ENCODE measurements around the gene SPESP1. TPM values are rescaled to one million over a fixed set of nuclear protein-coding genes. Genes with fewer than 3 reads are reported as not detected.

SPESP1 gene
- total and polyA plus RNA-seq, 2 donors (not counting 1 experiment from before 2014, with no cell fraction given): 4.6 to 6.4 TPM

GRCh38 chr15:68966996-68967395, 36.7 kb downstream of the SPESP1 start:
- H2AFZ ChIP-seq (ENCODE audit: low read length): no peak overlapping the region
- no peak overlapping the region for H3K27ac ChIP-seq (ENCODE audit: insufficient read depth, low read length)
- no peak for DNase-seq (ENCODE audit: low read depth in 2 of 2)
- H3K4me1 ChIP-seq (ENCODE audit: control insufficient read depth, extremely low read depth, insufficient read depth, low read length): no peaks in the 10 kb centered on the region
- no peaks in the 10 kb centered on the region for H3K36me3 ChIP-seq (ENCODE audit: control insufficient read depth, insufficient read depth, low read length)
- no peaks in the 10 kb centered on the region for H3K27me3 ChIP-seq (ENCODE audit: control insufficient read depth, insufficient read depth, low read length)
- no peaks in the 10 kb centered on the region for H3K79me2 ChIP-seq (ENCODE audit: control insufficient read depth, insufficient read depth, low read length)
- no peak overlapping the region for H3K4me3 ChIP-seq (replicated peaks in 1 of 4; ENCODE audit: control extremely low read depth in 1 of 4, insufficient read depth in 1 of 4, low read depth in 3 of 4, low read length in 4 of 4)
- TF ChIP-seq EZH2 (IDR thresholded peaks at IDR 0.05; ENCODE audit: low read length, missing control alignments) (no peak), CTCF (conservative IDR thresholded peaks at IDR 0.05 in 1 of 2, IDR thresholded peaks at IDR 0.05 in 1 of 2; ENCODE audit: low read depth in 1 of 2, low read length in 2 of 2) (no peak)
- no peaks in the 10 kb centered on the region for H4K20me1 ChIP-seq (ENCODE audit: control insufficient read depth, extremely low read depth, insufficient read depth, low read length)
- no peak overlapping the region for H3K9ac ChIP-seq (ENCODE audit: insufficient read depth, low read length)
- no peak overlapping the region for H3K4me2 ChIP-seq (ENCODE audit: extremely low read depth, insufficient read depth, low read length)
- H3K9me3 ChIP-seq (ENCODE audit: control insufficient read depth, insufficient read depth, low read depth, low read length): no peaks in the 10 kb centered on the region

GRCh38 chr15:68967948-68968347, 37.6 kb downstream of the SPESP1 start:
- Histone ChIP-seq H3K27me3 (ENCODE audit: control insufficient read depth, insufficient read depth, low read length) (peaks cover 1% of the 10 kb centered on the region), H2AFZ (ENCODE audit: low read length) (no peak overlapping the region), H3K4me3 (replicated peaks in 1 of 4; ENCODE audit: control extremely low read depth in 1 of 4, insufficient read depth in 1 of 4, low read depth in 3 of 4, low read length in 4 of 4) (no peak overlapping the region), H4K20me1 (ENCODE audit: control insufficient read depth, extremely low read depth, insufficient read depth, low read length) (no peaks in the 10 kb centered on the region), H3K27ac (ENCODE audit: insufficient read depth, low read length) (no peak overlapping the region), H3K79me2 (ENCODE audit: control insufficient read depth, insufficient read depth, low read length) (no peaks in the 10 kb centered on the region), H3K4me1 (ENCODE audit: control insufficient read depth, extremely low read depth, insufficient read depth, low read length) (no peaks in the 10 kb centered on the region), H3K4me2 (ENCODE audit: extremely low read depth, insufficient read depth, low read length) (no peak overlapping the region), H3K9me3 (ENCODE audit: control insufficient read depth, insufficient read depth, low read depth, low read length) (no peaks in the 10 kb centered on the region), H3K9ac (ENCODE audit: insufficient read depth, low read length) (no peak overlapping the region), H3K36me3 (ENCODE audit: control insufficient read depth, insufficient read depth, low read length) (no peaks in the 10 kb centered on the region)
- DNase-seq (ENCODE audit: low read depth in 2 of 2): no peak
- TF ChIP-seq CTCF (conservative IDR thresholded peaks at IDR 0.05 in 1 of 2, IDR thresholded peaks at IDR 0.05 in 1 of 2; ENCODE audit: low read depth in 1 of 2, low read length in 2 of 2) (no peak), EZH2 (IDR thresholded peaks at IDR 0.05; ENCODE audit: low read length, missing control alignments) (no peak)

- Histone ChIP-seq H4K20me1 (ENCODE audit: control insufficient read depth, extremely low read depth, insufficient read depth, low read length) (no peaks in the 10 kb centered on the region), H3K4me2 (ENCODE audit: extremely low read depth, insufficient read depth, low read length) (no peak overlapping the region), H3K4me1 (ENCODE audit: control insufficient read depth, extremely low read depth, insufficient read depth, low read length) (no peaks in the 10 kb centered on the region), H2AFZ (ENCODE audit: low read length) (no peak overlapping the region), H3K4me3 (replicated peaks in 1 of 4; ENCODE audit: control extremely low read depth in 1 of 4, insufficient read depth in 1 of 4, low read depth in 3 of 4, low read length in 4 of 4) (no peak overlapping the region), H3K36me3 (ENCODE audit: control insufficient read depth, insufficient read depth, low read length) (no peaks in the 10 kb centered on the region), H3K79me2 (ENCODE audit: control insufficient read depth, insufficient read depth, low read length) (no peaks in the 10 kb centered on the region), H3K9me3 (ENCODE audit: control insufficient read depth, insufficient read depth, low read depth, low read length) (no peaks in the 10 kb centered on the region), H3K9ac (ENCODE audit: insufficient read depth, low read length) (no peak overlapping the region), H3K27me3 (ENCODE audit: control insufficient read depth, insufficient read depth, low read length) (peaks cover 5% of the 10 kb centered on the region), H3K27ac (ENCODE audit: insufficient read depth, low read length) (no peak overlapping the region)
- no peak for DNase-seq (ENCODE audit: low read depth in 2 of 2)
- TF ChIP-seq EZH2 (IDR thresholded peaks at IDR 0.05; ENCODE audit: low read length, missing control alignments): no peak
These were observed 39.0 kb downstream of the SPESP1 start for GRCh38 chr15:68969298-68969697.
